ENCODE measurements around the gene SNURF. TPM values are rescaled to one million over a fixed set of nuclear protein-coding genes. Genes with fewer than 3 reads are reported as not detected.

Gene SNURF
- total RNA-seq, 1 donor from 2014 or later = 20.5 TPM

GRCh38 chr15:24956111-24956838, 1.5 kb downstream of the SNURF start:
- H3K27ac Mint-ChIP-seq (ENCODE audit: unreplicated experiment) = peak overlapping the region; percentile 88

DNA sequence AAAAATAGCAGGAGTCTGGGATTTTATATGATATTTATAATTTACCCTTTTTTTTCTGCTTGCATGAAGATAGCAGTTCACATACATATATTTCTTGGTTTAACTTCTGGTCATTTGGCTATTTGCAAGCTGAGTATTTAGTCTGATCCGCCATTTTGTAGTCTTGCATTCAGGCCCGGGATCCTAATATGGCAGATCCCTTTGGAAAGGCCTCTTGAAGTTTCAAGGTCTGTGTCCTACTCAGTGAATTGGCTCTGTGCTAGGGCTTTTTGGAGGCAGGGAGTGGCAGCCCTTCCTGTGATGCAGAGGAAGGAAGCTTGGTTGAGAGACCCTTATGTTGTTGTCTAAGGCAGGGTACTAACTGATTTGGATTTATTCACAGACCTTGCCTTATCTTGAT, 2.9 kb downstream of the SNURF start:
- TF ChIP-seq, protein P1, sequence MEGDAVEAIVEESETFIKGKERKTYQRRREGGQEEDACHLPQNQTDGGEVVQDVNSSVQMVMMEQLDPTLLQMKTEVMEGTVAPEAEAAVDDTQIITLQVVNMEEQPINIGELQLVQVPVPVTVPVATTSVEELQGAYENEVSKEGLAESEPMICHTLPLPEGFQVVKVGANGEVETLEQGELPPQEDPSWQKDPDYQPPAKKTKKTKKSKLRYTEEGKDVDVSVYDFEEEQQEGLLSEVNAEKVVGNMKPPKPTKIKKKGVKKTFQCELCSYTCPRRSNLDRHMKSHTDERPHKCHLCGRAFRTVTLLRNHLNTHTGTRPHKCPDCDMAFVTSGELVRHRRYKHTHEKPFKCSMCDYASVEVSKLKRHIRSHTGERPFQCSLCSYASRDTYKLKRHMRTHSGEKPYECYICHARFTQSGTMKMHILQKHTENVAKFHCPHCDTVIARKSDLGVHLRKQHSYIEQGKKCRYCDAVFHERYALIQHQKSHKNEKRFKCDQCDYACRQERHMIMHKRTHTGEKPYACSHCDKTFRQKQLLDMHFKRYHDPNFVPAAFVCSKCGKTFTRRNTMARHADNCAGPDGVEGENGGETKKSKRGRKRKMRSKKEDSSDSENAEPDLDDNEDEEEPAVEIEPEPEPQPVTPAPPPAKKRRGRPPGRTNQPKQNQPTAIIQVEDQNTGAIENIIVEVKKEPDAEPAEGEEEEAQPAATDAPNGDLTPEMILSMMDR (IDR thresholded peaks at IDR 0.05) = no peak

More at GRCh38 chr15:24956111-24956838, 1.5 kb downstream of the SNURF start:
- peak overlapping the region; percentile 93 for H3K4me3 Mint-ChIP-seq (ENCODE audit: unreplicated experiment)
- peaks cover 2% of the 10 kb centered on the region for H3K36me3 Mint-ChIP-seq (ENCODE audit: unreplicated experiment)
- peak; percentile 88 for DNase-seq (ENCODE audit: extremely low spot score, unreplicated experiment)
- TF ChIP-seq, protein P1 (IDR thresholded peaks at IDR 0.05) = no peak
- peaks cover 5% of the 10 kb centered on the region for H3K27me3 Mint-ChIP-seq (ENCODE audit: unreplicated experiment)
- H3K4me1 Mint-ChIP-seq (ENCODE audit: unreplicated experiment) = peaks cover 16% of the 10 kb centered on the region
- peaks cover 5% of the 10 kb centered on the region for H3K9me3 Mint-ChIP-seq (ENCODE audit: unreplicated experiment)

GRCh38 chr15:24961967-24962366, 7.2 kb downstream of the SNURF start:
- DNase-seq (ENCODE audit: extremely low spot score, unreplicated experiment) = no peak
- TF ChIP-seq, protein P1 (IDR thresholded peaks at IDR 0.05) = no peak
- no peaks in the 10 kb centered on the region for H3K27me3 Mint-ChIP-seq (ENCODE audit: unreplicated experiment)
- H3K9me3 Mint-ChIP-seq (ENCODE audit: unreplicated experiment) = peaks cover 10% of the 10 kb centered on the region
- H3K36me3 Mint-ChIP-seq (ENCODE audit: unreplicated experiment) = peaks cover 26% of the 10 kb centered on the region
- H3K27ac Mint-ChIP-seq (ENCODE audit: unreplicated experiment) = no peak overlapping the region
- peaks cover 12% of the 10 kb centered on the region for H3K4me1 Mint-ChIP-seq (ENCODE audit: unreplicated experiment)
- no peak overlapping the region for H3K4me3 Mint-ChIP-seq (ENCODE audit: unreplicated experiment)

More for the DNA sequence above, 2.9 kb downstream of the SNURF start:
- H3K27ac Mint-ChIP-seq (ENCODE audit: unreplicated experiment) = no peak overlapping the region
- DNase-seq (ENCODE audit: extremely low spot score, unreplicated experiment) = no peak
- no peaks in the 10 kb centered on the region for H3K9me3 Mint-ChIP-seq (ENCODE audit: unreplicated experiment)
- peaks cover 16% of the 10 kb centered on the region for H3K4me1 Mint-ChIP-seq (ENCODE audit: unreplicated experiment)
- peaks cover 2% of the 10 kb centered on the region for H3K36me3 Mint-ChIP-seq (ENCODE audit: unreplicated experiment)
- peak overlapping the region; percentile 24 for H3K4me3 Mint-ChIP-seq (ENCODE audit: unreplicated experiment)
- no peaks in the 10 kb centered on the region for H3K27me3 Mint-ChIP-seq (ENCODE audit: unreplicated experiment)

DNA sequence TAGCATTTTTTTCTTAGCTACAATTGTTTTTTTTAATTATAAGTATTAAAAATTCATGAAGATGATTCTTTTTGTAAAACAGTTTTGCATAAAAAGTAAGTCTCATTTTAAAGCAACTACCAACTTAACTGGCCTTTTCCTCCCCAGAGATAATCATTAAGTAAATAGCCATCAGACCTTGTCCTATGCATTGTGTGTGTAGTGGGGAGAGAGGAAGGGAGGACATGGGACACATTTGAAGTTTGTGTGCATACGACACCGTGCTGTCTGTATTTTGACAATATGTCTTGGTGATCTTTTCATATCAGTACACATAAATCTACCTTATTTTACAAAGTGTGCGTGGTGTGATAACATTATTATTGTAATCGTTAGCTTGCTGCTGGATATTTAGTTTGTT, 8.1 kb downstream of the SNURF start:
- TF ChIP-seq, protein P1 (IDR thresholded peaks at IDR 0.05) = no peak
- peaks cover 5% of the 10 kb centered on the region for H3K4me1 Mint-ChIP-seq (ENCODE audit: unreplicated experiment)
- H3K9me3 Mint-ChIP-seq (ENCODE audit: unreplicated experiment) = peaks cover 10% of the 10 kb centered on the region
- no peaks in the 10 kb centered on the region for H3K27me3 Mint-ChIP-seq (ENCODE audit: unreplicated experiment)
- DNase-seq (ENCODE audit: extremely low spot score, unreplicated experiment) = no peak
- H3K36me3 Mint-ChIP-seq (ENCODE audit: unreplicated experiment) = peaks cover 31% of the 10 kb centered on the region
- H3K27ac Mint-ChIP-seq (ENCODE audit: unreplicated experiment) = no peak overlapping the region
- no peak overlapping the region for H3K4me3 Mint-ChIP-seq (ENCODE audit: unreplicated experiment)

GRCh38 chr15:24966364-24967103, 11.7 kb downstream of the SNURF start:
- peaks cover 44% of the 10 kb centered on the region for H3K36me3 Mint-ChIP-seq (ENCODE audit: unreplicated experiment)
- H3K4me3 Mint-ChIP-seq (ENCODE audit: unreplicated experiment) = no peak overlapping the region
- no peak for DNase-seq (ENCODE audit: extremely low spot score, unreplicated experiment)
- no peaks in the 10 kb centered on the region for H3K27me3 Mint-ChIP-seq (ENCODE audit: unreplicated experiment)
- no peaks in the 10 kb centered on the region for H3K4me1 Mint-ChIP-seq (ENCODE audit: unreplicated experiment)
- H3K9me3 Mint-ChIP-seq (ENCODE audit: unreplicated experiment) = peaks cover 16% of the 10 kb centered on the region
- no peak overlapping the region for H3K27ac Mint-ChIP-seq (ENCODE audit: unreplicated experiment)
- TF ChIP-seq, protein P1 (IDR thresholded peaks at IDR 0.05) = no peak
